Testis (tissue), 3 donors: ENCODE results near the gene MAGEB4. TPM values are rescaled to one million over a fixed set of nuclear protein-coding genes. Genes with fewer than 3 reads are reported as not detected.

Source experiments
- polyA plus RNA-seq: library from polyadenylated mRNA; stranded (reverse); fragments of 350-450 nt; fragmentation: Illumina TruSeq; extraction: RNeasy Lipid Tissue Mini Kit (QIAGEN cat#74804); gene quantifications from one replicate; pipeline ENCODE4 v1.2.3, GENCODE V29; 2014; ENCODE audit warnings: low read depth, low replicate concordance; ENCODE audit not compliant: insufficient read depth
- total RNA-seq, 2 donors: library from RNA; depleted of rRNA; stranded (reverse); fragments of >200 nt; gene quantifications; one replicate each; pipeline ENCODE4 v1.2.3, GENCODE V29; 2016

The MAGEB4 gene
- total and polyA plus RNA-seq, 3 donors from 2014 or later: 11.7 to 20.7 (median 13.0) TPM

Other genes with a start within 250 kb of the MAGEB4 start
- gene MAGEB2, start 26.4 kb upstream of the MAGEB4 start, total RNA-seq: 10 to 100 TPM; 50.9 to 53.5 TPM
- 51.4 TPM for gene MAGEB2, start 26.4 kb upstream of the MAGEB4 start, polyA plus RNA-seq
- gene MAGEB3, start 11.3 kb upstream of the MAGEB4 start, total RNA-seq: 10 to 100 TPM; 10.4 to 10.8 TPM
- gene MAGEB3, start 11.3 kb upstream of the MAGEB4 start, polyA plus RNA-seq: 8.8 TPM
- 10 to 100 TPM; 59.4 to 63.7 TPM for gene MAGEB1, start 5.1 kb downstream of the MAGEB4 start, total RNA-seq
- 36.6 TPM for gene MAGEB1, start 5.1 kb downstream of the MAGEB4 start, polyA plus RNA-seq
- gene NR0B1, start 67.4 kb downstream of the MAGEB4 start, total RNA-seq: 10 to 100 TPM; 60.6 to 81.5 TPM
- 29.0 TPM for gene NR0B1, start 67.4 kb downstream of the MAGEB4 start, polyA plus RNA-seq